ENCODE measurements around the gene SEPTIN2. TPM values are rescaled to one million over a fixed set of nuclear protein-coding genes. Genes with fewer than 3 reads are reported as not detected.
A peak's percentile ranks its signal among the peaks of the same experiment; 100 is the strongest.
"Not testable (repeated sequence)": the region's sequence is repeated elsewhere in the genome, so short reads cannot be mapped to it uniquely, and the experiment has no call there.

SEPTIN2 gene
- total and polyA plus RNA-seq, 11 donors = 91.2 to 237 (median 199) TPM

- ATAC-seq (no peak), DNase-seq (no peak)
- H3K27me3 ChIP-seq = no peaks in the 10 kb centered on the region
- peaks cover 0 to 5% (median 0%) of the 10 kb centered on the region in 12 donors for H3K9me3 ChIP-seq
- peaks cover 0 to 13% (median 0%) of the 10 kb centered on the region in 12 donors for H3K4me1 ChIP-seq
- no peak for TF ChIP-seq POLR2A (IDR thresholded peaks at IDR 0.05)
- TF ChIP-seq CTCF (IDR thresholded peaks at IDR 0.05) = no peak
- intact Hi-C loops (cut with DNase I) = loop anchor here in 2 of 10 donors (5.0 to 10.0 kb wide), 2 partner anchors 32 to 535 kb away; partner anchors contain the start of gene FARP2 (in 1 of the 2)
- 83 to 93% (median 89%) methylated on average over 2 of the region's 2 CpGs for WGBS, 4 donors
- H3K4me3 ChIP-seq = no peak overlapping the region
- peaks cover 0 to 4% (median 0%) of the 10 kb centered on the region in 9 donors for H3K36me3 ChIP-seq
- no peak overlapping the region for H3K27ac ChIP-seq
These were observed 74.0 kb downstream of the SEPTIN2 start for GRCh38 chr2:241389697-241390096.

- WGBS, 4 donors = 80 to 91% (median 87%) methylated on average over 9 of the region's 9 CpGs
These were observed 74.8 kb downstream of the SEPTIN2 start for GRCh38 chr2:241390301-241391206.

GRCh38 chr2:241391892-241392665, 76.4 kb downstream of the SEPTIN2 start:
- Histone ChIP-seq H3K4me3 (no peak overlapping the region), H3K9me3 (peaks cover 0 to 5% (median 0%) of the 10 kb centered on the region in 12 donors), H3K27ac (no peak overlapping the region), H3K4me1 (peaks cover 0 to 16% (median 0%) of the 10 kb centered on the region in 12 donors), H3K27me3 (no peaks in the 10 kb centered on the region), H3K36me3 (peaks cover 0 to 13% (median 3%) of the 10 kb centered on the region in 9 donors)
- TF ChIP-seq POLR2A (IDR thresholded peaks at IDR 0.05) (no peak), CTCF (IDR thresholded peaks at IDR 0.05) (peak in 8 of 12 donors; percentile 14 to 36 (median 28))
- 84% methylated on average over 6 of the region's 6 CpGs for WGBS, 4 donors
- intact Hi-C loops (cut with DNase I) = loop anchor here in 2 of 10 donors (5.0 to 10.0 kb wide), 2 partner anchors 35 to 537 kb away; partner anchors contain the start of gene FARP2 (in 1 of the 2)
- ATAC-seq = no peak
- DNase-seq = no peak

More at GRCh38 chr2:241390301-241391206, 74.8 kb downstream of the SEPTIN2 start:
- intact Hi-C loops (cut with DNase I) = loop anchor here in 2 of 10 donors (5.0 to 10.0 kb wide), 2 partner anchors 33 to 536 kb away; partner anchors contain the start of gene FARP2 (in 1 of the 2)
- ATAC-seq (no peak), DNase-seq (no peak)
- TF ChIP-seq POLR2A (IDR thresholded peaks at IDR 0.05) (no peak), CTCF (IDR thresholded peaks at IDR 0.05) (no peak)
- Histone ChIP-seq H3K9me3 (peaks cover 0 to 5% (median 0%) of the 10 kb centered on the region in 12 donors), H3K4me1 (peaks cover 0 to 16% (median 0%) of the 10 kb centered on the region in 12 donors), H3K36me3 (peaks cover 0 to 9% (median 2%) of the 10 kb centered on the region in 9 donors), H3K4me3 (no peak overlapping the region), H3K27me3 (no peaks in the 10 kb centered on the region), H3K27ac (no peak overlapping the region)

- not testable (repeated sequence) for H3K27me3 ChIP-seq, DNase-seq, H3K27ac ChIP-seq, H3K4me3 ChIP-seq, H3K9me3 ChIP-seq, ATAC-seq
- H3K36me3 ChIP-seq = peaks cover 0 to 13% (median 3%) of the 10 kb centered on the region in 9 donors
- intact Hi-C loops (cut with DNase I) = loop anchor here in 2 of 10 donors (5.0 to 10.0 kb wide), 2 partner anchors 35 to 538 kb away; partner anchors contain the start of gene FARP2 (in 1 of the 2)
- 92 to 98% (median 96%) methylated on average over 4 of the region's 4 CpGs for WGBS, 4 donors
- peaks cover 0 to 16% (median 0%) of the 10 kb centered on the region in 12 donors for H3K4me1 ChIP-seq
These were observed 77.0 kb downstream of the SEPTIN2 start for GRCh38 chr2:241392753-241393152.

Measured in heart left ventricle (tissue), 16 donors.